PC-9 (cell line): ENCODE data around the gene ALDH1A3.

Experiments
- CTCF ChIP-seq: fragments of 200-600 bp; sonication (generic); conservative IDR thresholded peaks from 2 replicates; pipeline ENCODE4 v1.6.1; 2017; ENCODE audit warnings: mixed run types, antibody characterized with exemption, mild to moderate bottlenecking, moderate library complexity
- EZH2 ChIP-seq: fragments of 200-600 bp; sonication (generic); IDR thresholded peaks from 2 replicates; pipeline ENCODE4 v1.8.0; 2017; ENCODE audit warnings: antibody characterized with exemption, low read depth

GRCh38 chr15:100908466-100908865 lies 28.8 kb downstream of the ALDH1A3 start:
- no peak for TF ChIP-seq CTCF
- TF ChIP-seq EZH2, result no peak
